Measurements from ENCODE around the gene FBXO7.

The FBXO7 gene

DNA sequence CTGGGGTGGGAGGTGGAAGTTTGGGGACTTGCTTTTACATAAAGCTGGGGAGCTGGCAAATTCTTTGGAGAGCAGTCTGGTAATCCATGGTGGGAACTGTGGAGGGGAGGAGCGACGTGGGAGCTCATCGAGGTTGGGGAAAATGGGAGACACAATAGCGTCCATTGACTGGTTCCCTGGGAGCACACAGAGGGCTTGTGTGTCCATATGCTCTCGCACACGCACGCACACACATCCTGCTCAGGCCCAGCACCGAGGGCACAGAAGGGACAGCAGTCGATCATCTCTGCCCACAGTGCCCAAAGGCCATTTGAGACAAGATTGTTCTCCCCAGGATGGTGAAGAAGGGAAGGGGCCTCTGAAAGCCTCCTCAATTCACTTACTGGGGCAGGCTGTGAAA lies 53.7 kb downstream of the FBXO7 start:
- H3K4me3 ChIP-seq (ENCODE audit: low read depth, low read length): no peak overlapping the region
- TF ChIP-seq, protein P1, sequence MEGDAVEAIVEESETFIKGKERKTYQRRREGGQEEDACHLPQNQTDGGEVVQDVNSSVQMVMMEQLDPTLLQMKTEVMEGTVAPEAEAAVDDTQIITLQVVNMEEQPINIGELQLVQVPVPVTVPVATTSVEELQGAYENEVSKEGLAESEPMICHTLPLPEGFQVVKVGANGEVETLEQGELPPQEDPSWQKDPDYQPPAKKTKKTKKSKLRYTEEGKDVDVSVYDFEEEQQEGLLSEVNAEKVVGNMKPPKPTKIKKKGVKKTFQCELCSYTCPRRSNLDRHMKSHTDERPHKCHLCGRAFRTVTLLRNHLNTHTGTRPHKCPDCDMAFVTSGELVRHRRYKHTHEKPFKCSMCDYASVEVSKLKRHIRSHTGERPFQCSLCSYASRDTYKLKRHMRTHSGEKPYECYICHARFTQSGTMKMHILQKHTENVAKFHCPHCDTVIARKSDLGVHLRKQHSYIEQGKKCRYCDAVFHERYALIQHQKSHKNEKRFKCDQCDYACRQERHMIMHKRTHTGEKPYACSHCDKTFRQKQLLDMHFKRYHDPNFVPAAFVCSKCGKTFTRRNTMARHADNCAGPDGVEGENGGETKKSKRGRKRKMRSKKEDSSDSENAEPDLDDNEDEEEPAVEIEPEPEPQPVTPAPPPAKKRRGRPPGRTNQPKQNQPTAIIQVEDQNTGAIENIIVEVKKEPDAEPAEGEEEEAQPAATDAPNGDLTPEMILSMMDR (IDR thresholded peaks at IDR 0.05; ENCODE audit: borderline replicate concordance, insufficient read depth, low read depth, low read length): no peak

DNA sequence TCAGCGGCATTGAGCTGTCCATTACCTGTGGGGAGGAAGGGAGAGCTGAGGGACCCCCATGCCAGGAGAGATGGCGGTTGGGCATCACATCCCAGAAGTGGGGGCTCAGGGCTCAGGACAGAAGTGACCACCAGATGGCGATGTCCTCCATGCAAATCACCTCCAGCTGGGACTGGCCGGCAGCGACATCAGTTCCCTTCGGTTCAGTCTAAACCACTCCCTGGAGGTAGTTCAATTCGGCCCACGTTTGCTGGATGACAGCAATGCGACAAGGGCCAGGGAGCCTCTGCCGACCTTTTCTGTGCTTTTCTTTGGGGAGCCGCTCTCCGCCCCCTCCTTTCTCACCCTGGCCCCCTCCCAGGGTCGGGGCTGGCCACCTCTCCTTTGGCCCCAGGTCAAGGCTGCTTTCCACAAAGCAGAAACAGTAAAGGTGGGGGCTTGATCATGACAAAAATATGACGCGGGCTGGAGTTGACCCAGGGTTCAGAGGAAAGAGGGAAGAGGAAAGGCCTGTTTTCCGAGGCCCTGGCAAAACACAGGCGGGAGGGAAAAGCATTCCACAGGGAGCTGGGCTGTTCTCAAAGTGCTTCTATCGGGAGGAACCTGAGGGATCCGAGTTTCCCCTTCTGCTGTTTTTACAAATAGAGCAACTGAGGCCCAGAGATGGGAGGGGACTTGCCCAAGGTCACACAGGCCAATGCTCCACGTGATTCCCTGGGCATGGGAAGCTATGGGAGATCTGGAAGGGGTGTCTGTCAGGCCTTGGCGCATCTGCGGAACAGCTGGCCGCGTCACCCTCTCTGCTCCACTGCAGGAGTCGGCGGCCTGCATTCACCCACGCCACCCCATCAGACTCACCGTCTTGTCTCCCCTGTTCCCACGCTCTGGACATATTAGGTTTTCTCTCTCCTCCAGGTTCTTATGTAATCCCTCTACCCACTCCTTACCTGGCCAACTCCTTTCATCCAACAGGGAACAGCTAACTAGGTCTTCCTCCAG lies 54.7 kb downstream of the FBXO7 start:
- H3K4me3 ChIP-seq (ENCODE audit: low read depth, low read length): no peak overlapping the region
- TF ChIP-seq, protein P1 (IDR thresholded peaks at IDR 0.05; ENCODE audit: borderline replicate concordance, insufficient read depth, low read depth, low read length): peak; percentile 75; the same call in 1 of the 2 replicates

DNA sequence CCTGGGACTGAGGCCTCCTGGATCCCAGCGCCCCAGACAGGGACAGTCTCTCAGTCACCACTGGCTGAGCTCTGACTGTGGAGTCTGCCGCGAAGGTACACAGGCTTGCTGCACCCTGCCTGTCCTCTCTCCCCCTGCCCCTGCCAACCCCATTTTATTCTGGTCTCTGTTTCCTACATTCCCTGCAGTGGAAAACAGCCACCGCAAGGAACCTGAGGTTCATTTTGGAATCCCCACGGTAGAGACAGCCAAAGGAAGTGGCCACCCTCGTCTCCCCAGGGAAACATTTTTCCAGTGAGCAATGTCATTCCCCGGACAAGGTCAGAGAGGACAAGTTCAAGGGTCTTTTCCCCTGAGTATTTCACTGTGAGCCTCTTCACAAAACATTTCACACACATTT lies 56.6 kb downstream of the FBXO7 start:
- H3K4me3 ChIP-seq (ENCODE audit: low read depth, low read length): no peak overlapping the region
- TF ChIP-seq, protein P1 (IDR thresholded peaks at IDR 0.05; ENCODE audit: borderline replicate concordance, insufficient read depth, low read depth, low read length): no peak

DNA sequence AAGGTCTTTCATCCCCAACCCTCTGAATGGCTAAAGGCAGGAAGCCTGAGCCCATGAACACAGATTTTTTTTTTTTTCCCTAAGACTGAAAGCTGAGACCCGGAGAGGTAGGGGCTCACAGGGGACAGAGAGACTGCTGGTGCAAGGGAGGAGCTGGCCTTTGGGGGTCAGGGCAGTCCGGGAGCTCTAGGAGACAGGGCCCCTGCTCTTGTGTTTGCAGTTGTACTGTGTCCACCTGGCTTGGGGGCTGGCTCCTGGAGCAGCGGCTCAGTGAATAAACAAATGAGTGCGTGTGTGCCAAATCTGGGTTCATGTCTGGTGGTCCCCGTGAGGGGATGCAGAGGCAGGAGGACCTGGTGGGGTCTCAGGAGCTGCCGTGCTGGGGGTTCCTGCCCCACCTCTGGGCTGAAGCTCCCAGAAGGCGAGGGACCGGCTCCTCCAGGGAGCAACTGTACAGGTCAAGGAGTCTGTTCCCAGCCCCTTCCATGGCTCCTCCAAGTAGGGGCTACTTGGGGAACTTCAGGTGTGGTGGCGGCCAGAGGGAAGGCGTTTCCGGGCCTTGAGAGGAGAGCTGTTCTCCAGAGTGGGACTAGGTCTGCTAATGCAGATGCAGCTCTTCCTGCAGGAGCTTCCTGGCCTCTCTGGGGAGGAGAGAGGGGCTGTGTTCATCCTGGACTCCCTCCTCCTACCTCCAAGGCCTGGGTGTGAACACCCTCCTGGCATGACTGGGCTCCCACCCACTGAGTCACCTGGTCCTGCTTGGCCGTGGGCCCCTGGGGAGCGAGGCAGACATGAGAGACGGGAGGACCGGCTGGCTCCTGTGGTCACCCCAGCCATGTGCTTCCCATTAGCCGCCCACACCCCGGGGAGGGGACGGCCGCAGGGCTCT lies 57.6 kb downstream of the FBXO7 start:
- H3K4me3 ChIP-seq (ENCODE audit: low read depth, low read length): no peak overlapping the region
- TF ChIP-seq, protein P1 (IDR thresholded peaks at IDR 0.05; ENCODE audit: borderline replicate concordance, insufficient read depth, low read depth, low read length): no peak

DNA sequence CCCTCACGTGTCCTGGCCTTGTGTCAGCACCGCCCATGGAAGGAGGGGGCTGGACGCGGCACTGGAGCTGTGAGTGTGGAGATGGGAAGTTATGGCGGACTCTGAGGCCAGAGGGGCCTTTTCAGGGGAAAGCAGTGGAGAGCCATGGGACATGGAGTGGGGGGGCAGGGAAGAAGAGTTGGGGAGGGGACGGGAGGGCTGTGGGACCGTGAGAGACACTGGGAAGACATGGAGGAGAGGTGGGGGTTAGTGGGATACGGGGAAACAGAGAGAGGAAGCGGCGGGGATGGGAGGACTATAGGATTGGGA lies 58.2 kb downstream of the FBXO7 start:
- TF ChIP-seq, protein P1 (IDR thresholded peaks at IDR 0.05; ENCODE audit: borderline replicate concordance, insufficient read depth, low read depth, low read length): no peak
- H3K4me3 ChIP-seq (ENCODE audit: low read depth, low read length): no peak overlapping the region

DNA sequence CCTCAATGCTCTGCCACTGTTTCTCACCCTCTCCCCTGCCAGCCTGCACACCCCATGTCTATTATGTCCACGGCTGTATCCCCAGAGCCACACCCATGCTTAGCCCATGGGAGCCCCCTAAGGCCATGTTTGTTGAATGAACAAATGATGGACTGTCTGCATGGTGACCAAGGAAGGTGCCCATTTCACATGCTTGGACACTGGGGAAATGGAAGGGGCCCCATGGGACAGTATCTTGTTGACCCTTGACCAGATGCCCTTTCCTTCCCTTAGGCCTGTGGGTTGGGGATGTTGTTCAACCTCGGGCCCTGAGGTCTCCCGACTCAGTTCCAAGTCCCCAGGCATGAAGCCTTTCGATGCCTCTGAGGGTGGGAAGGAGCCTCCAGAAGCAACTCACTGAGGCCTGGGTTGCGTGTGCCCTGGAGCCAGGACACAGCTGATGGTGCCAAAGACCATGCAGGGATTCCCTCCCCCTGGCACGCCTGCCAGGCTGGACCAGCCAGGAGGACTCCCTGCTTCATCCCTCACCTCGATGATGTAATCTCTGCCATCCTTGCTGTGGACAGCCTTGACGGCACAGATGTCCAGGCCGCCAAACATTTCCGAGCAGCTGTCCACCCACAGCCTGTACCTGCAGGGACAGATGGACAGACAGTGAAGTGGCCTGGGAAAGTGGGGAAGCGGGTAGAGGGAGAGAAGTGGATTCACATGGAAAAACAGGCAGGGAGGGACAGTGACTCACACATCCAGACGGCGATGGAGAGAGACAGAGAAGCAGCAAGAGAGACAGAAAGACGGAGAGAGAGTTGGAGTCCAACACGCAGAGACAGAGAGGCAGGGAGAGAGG lies 58.9 kb downstream of the FBXO7 start:
- TF ChIP-seq, protein P1 (IDR thresholded peaks at IDR 0.05; ENCODE audit: borderline replicate concordance, insufficient read depth, low read depth, low read length): no peak

More for the DNA sequence above, 58.9 kb downstream of the FBXO7 start:
- no peak overlapping the region for H3K4me3 ChIP-seq (ENCODE audit: low read depth, low read length)
